ENCODE data around the gene DISP3. TPM values are rescaled to one million over a fixed set of nuclear protein-coding genes. Genes with fewer than 3 reads are reported as not detected.

DISP3 gene
- total and polyA plus RNA-seq, 9 of the 15 experiments (the other 6 are each of a cell fraction or from before 2014, with no cell fraction given) = 0.03 to 0.19 (median 0.15) TPM; not detected in 5

- TF ChIP-seq FOXP1 (CRISPR knock-in tag; IDR thresholded peaks at IDR 0.05) = no peak
- TF ChIP-seq BDP1 (IDR thresholded peaks at IDR 0.05; ENCODE audit: insufficient read depth, insufficient read length) = no peak
- no peak for TF ChIP-seq ZNF316 (IDR thresholded peaks at IDR 0.05)
- no peak for TF ChIP-seq MYC (IDR thresholded peaks at IDR 0.05; ENCODE audit: low read depth, low read length)
- TF ChIP-seq MYC (CRISPR knock-in tag; IDR thresholded peaks at IDR 0.05; ENCODE audit: borderline replicate concordance, low read depth) = no peak
Measured at GRCh38 chr1:11560061-11560460, 81.1 kb downstream of the DISP3 start (continued).

- Histone ChIP-seq H3K4me3 (no peak overlapping the region), H2AFZ (ENCODE audit: low read depth, low read length) (no peak overlapping the region), H3K9ac (ENCODE audit: insufficient read depth in 1 of 2, low read depth in 2 of 2, low read length in 2 of 2) (no peak overlapping the region), H3K27ac (ENCODE audit: extremely low read depth, low read depth, low read length) (no peak overlapping the region), H4K20me1 (replicated peaks; ENCODE audit: control insufficient read depth, insufficient read depth, low read length) (peaks cover 7% of the 10 kb centered on the region; the same call in 1 of the 2 replicates), H3K4me2 (ENCODE audit: insufficient read depth, low read length) (no peak overlapping the region), H3K4me1 (replicated peaks in 1 of 2; ENCODE audit: control insufficient read depth in 2 of 2, insufficient read depth in 2 of 2, low read length in 2 of 2) (peaks cover 0 to 14% of the 10 kb centered on the region in 2 experiments; a peak in 3 of 5 replicates), H3K36me3 (ENCODE audit: control insufficient read depth, insufficient read depth, low read length) (no peaks in the 10 kb centered on the region), H3K27me3 (ENCODE audit: control insufficient read depth in 2 of 2, insufficient read depth in 2 of 2, low read length in 2 of 2) (peaks cover 8 to 35% of the 10 kb centered on the region in 2 experiments), H3K9me1 (ENCODE audit: control insufficient read depth, insufficient read depth, low read length) (no peaks in the 10 kb centered on the region), H3K9me3 (replicated peaks; ENCODE audit: control insufficient read depth, insufficient read depth, low read depth, low read length) (no peaks in the 10 kb centered on the region), H3K79me2 (ENCODE audit: control insufficient read depth, insufficient read depth, low read length) (no peaks in the 10 kb centered on the region)
- in situ Hi-C loops (cut with MboI) = no loop called here
- DNase-seq (ENCODE audit: extremely low read depth in 1 of 4, low spot score in 3 of 4) (no peak), FAIRE-seq (no peak), ATAC-seq (no peak)
- ChIA-PET POLR2A (interaction anchor here (0.6 kb wide), 1 partner anchor 162 kb away, joined by 3 read pairs; no protein-coding TSS in a partner anchor), CTCF (ENCODE audit: low intra/inter-chr PET ratio) (no interaction called here)
- TF ChIP-seq MYNN (IDR thresholded peaks at IDR 0.05) (no peak), MYNN (CRISPR knock-in tag; IDR thresholded peaks at IDR 0.05) (no peak), ZNF512 (tag; IDR thresholded peaks at IDR 0.05) (peak; percentile 87)
- TF ChIP-seq, protein P1, sequence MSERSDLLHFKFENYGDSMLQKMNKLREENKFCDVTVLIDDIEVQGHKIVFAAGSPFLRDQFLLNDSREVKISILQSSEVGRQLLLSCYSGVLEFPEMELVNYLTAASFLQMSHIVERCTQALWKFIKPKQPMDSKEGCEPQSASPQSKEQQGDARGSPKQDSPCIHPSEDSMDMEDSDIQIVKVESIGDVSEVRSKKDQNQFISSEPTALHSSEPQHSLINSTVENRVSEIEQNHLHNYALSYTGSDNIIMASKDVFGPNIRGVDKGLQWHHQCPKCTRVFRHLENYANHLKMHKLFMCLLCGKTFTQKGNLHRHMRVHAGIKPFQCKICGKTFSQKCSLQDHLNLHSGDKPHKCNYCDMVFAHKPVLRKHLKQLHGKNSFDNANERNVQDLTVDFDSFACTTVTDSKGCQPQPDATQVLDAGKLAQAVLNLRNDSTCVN (CRISPR knock-in tag; IDR thresholded peaks at IDR 0.05) = 0 out of 2 replicates have a peak, but pooled peaks have one; percentile 23
- TF ChIP-seq, protein P2, sequence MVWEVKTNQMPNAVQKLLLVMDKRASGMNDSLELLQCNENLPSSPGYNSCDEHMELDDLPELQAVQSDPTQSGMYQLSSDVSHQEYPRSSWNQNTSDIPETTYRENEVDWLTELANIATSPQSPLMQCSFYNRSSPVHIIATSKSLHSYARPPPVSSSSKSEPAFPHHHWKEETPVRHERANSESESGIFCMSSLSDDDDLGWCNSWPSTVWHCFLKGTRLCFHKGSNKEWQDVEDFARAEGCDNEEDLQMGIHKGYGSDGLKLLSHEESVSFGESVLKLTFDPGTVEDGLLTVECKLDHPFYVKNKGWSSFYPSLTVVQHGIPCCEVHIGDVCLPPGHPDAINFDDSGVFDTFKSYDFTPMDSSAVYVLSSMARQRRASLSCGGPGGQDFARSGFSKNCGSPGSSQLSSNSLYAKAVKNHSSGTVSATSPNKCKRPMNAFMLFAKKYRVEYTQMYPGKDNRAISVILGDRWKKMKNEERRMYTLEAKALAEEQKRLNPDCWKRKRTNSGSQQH (CRISPR knock-in tag; IDR thresholded peaks at IDR 0.05) = 0 out of 2 replicates have a peak, but pooled peaks have one; percentile 15
- intact Hi-C loops (cut with micrococcal nuclease) = no loop called here
- no TSS peak for BruUV-seq (replicated peaks)
Measured at GRCh38 chr1:11561740-11562139, 82.8 kb downstream of the DISP3 start.
